Measurements from ENCODE around the gene HPDL.

HPDL gene

GRCh38 chr1:45322486-45323040 is 4.1 kb upstream of the HPDL start:
- no peak for DNase-seq (ENCODE audit: low spot score)

- DNase-seq (ENCODE audit: low spot score), result no peak
Measured at GRCh38 chr1:45325851-45326506, 716 bp upstream of the HPDL start.

GRCh38 chr1:45327644-45328515 is 1.2 kb downstream of the HPDL start:
- DNase-seq (ENCODE audit: low spot score), result no peak

- no peak for DNase-seq (ENCODE audit: low spot score)
Measured at GRCh38 chr1:45328680-45329079, 2.0 kb downstream of the HPDL start.

- DNase-seq (ENCODE audit: low spot score), result peak; percentile 42
Measured at GRCh38 chr1:45329445-45329844, 2.8 kb downstream of the HPDL start.

- no peak for DNase-seq (ENCODE audit: low spot score)
Measured at GRCh38 chr1:45331436-45332345, 5.0 kb downstream of the HPDL start.

- no peak for DNase-seq (ENCODE audit: low spot score)
Measured at GRCh38 chr1:45332346-45332720, 5.6 kb downstream of the HPDL start.

- DNase-seq (ENCODE audit: low spot score), result no peak
Measured at GRCh38 chr1:45334308-45335245, 7.9 kb downstream of the HPDL start.

GRCh38 chr1:45335855-45336324 is 9.2 kb downstream of the HPDL start:
- no peak for DNase-seq (ENCODE audit: low spot score)

- no peak for DNase-seq (ENCODE audit: low spot score)
Measured at GRCh38 chr1:45337630-45338325, 11.1 kb downstream of the HPDL start.

GRCh38 chr1:45339789-45340558 is 13.3 kb downstream of the HPDL start, which contains the start of the genes MUTYH and TOE1:
Gene MUTYH, minus strand, starts transcription at chr1:45340440. Its CDS starts 5,935 bp downstream, at chr1:45334505.
Gene TOE1, plus strand, starts transcription at chr1:45340170. Its CDS starts 83 bp downstream, at chr1:45340253.
- DNase-seq (ENCODE audit: low spot score), result peak; percentile 79

- no peak for DNase-seq (ENCODE audit: low spot score)
Measured at GRCh38 chr1:45340816-45341466, 14.2 kb downstream of the HPDL start.

- DNase-seq (ENCODE audit: low spot score), result no peak
Measured at GRCh38 chr1:45344499-45344898, 17.8 kb downstream of the HPDL start.

GRCh38 chr1:45345014-45345413 is 18.3 kb downstream of the HPDL start:
- DNase-seq (ENCODE audit: low spot score), result no peak

- DNase-seq (ENCODE audit: low spot score), result no peak
Measured at GRCh38 chr1:45346473-45346872, 19.8 kb downstream of the HPDL start.

GRCh38 chr1:45348020-45348419 is 21.3 kb downstream of the HPDL start:
- no peak for DNase-seq (ENCODE audit: low spot score)

- DNase-seq (ENCODE audit: low spot score), result no peak
Measured at GRCh38 chr1:45348609-45348965, 21.9 kb downstream of the HPDL start.

GRCh38 chr1:45348966-45349677 is 22.4 kb downstream of the HPDL start:
- DNase-seq (ENCODE audit: low spot score), result no peak
